ENCODE data around the gene JAK2. TPM values are rescaled to one million over a fixed set of nuclear protein-coding genes. Genes with fewer than 3 reads are reported as not detected.

The JAK2 gene
- total RNA-seq, 1 donor from 2014 or later: 6.7 TPM

GRCh38 chr9:5044160-5044559 is 59.1 kb downstream of the JAK2 start:
- Mint-ChIP-seq H3K4me1 (no peaks in the 10 kb centered on the region), H3K4me3 (no peak overlapping the region), H3K27me3 (ENCODE audit: low read depth) (no peaks in the 10 kb centered on the region), H3K9me3 (peaks cover 7% of the 10 kb centered on the region), H3K27ac (no peak overlapping the region), H3K36me3 (peaks cover 19% of the 10 kb centered on the region)
- no peak for DNase-seq (ENCODE audit: low spot score in 2 of 2, unreplicated experiment in 2 of 2)
- TF ChIP-seq CTCF (IDR thresholded peaks at IDR 0.05; ENCODE audit: unreplicated experiment): no peak

- no peaks in the 10 kb centered on the region for H3K9me3 Mint-ChIP-seq
- H3K27ac Mint-ChIP-seq: no peak overlapping the region
- H3K27me3 Mint-ChIP-seq (ENCODE audit: low read depth): no peaks in the 10 kb centered on the region
- H3K36me3 Mint-ChIP-seq: peaks cover 4% of the 10 kb centered on the region
- no peak for TF ChIP-seq CTCF (IDR thresholded peaks at IDR 0.05; ENCODE audit: unreplicated experiment)
- H3K4me1 Mint-ChIP-seq: no peaks in the 10 kb centered on the region
- no peak for DNase-seq (ENCODE audit: low spot score in 2 of 2, unreplicated experiment in 2 of 2)
- no peak overlapping the region for H3K4me3 Mint-ChIP-seq
Observed at GRCh38 chr9:5052838-5053237, 67.8 kb downstream of the JAK2 start.

- no peaks in the 10 kb centered on the region for H3K36me3 Mint-ChIP-seq
Observed at GRCh38 chr9:5062631-5063030, 77.6 kb downstream of the JAK2 start.

DNA sequence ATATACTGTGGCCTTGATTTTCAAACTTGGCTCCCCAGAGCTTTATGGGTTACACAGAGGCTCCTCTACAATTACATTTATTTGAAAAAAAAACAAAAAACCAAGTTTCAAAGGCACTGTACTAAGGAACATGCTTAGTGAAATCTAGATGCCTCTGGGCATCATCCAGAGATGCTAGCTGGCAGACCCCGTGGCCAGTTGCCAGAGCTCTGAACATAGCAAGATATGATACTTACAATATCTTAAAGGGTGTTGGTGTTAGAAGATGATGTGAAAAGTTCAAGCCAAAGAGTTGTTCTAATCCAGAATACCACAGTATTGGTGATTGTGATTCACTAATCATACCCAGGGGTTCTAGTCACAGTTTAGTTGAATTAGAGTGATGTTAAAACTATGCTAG is 87.8 kb downstream of the JAK2 start:
- DNase-seq (ENCODE audit: low spot score in 2 of 2, unreplicated experiment in 2 of 2): no peak
- Mint-ChIP-seq H3K9me3 (no peaks in the 10 kb centered on the region), H3K4me1 (no peaks in the 10 kb centered on the region), H3K4me3 (no peak overlapping the region), H3K27me3 (ENCODE audit: low read depth) (no peaks in the 10 kb centered on the region), H3K36me3 (peaks cover 6% of the 10 kb centered on the region), H3K27ac (no peak overlapping the region)
- no peak for TF ChIP-seq CTCF (IDR thresholded peaks at IDR 0.05; ENCODE audit: unreplicated experiment)

More at GRCh38 chr9:5062631-5063030, 77.6 kb downstream of the JAK2 start:
- no peaks in the 10 kb centered on the region for H3K27me3 Mint-ChIP-seq (ENCODE audit: low read depth)
- no peaks in the 10 kb centered on the region for H3K4me1 Mint-ChIP-seq
- peaks cover 4% of the 10 kb centered on the region for H3K9me3 Mint-ChIP-seq
- DNase-seq (ENCODE audit: low spot score in 2 of 2, unreplicated experiment in 2 of 2): no peak
- no peak overlapping the region for H3K4me3 Mint-ChIP-seq
- H3K27ac Mint-ChIP-seq: no peak overlapping the region
- no peak for TF ChIP-seq CTCF (IDR thresholded peaks at IDR 0.05; ENCODE audit: unreplicated experiment)

GRCh38 chr9:5073701-5074100 is 88.6 kb downstream of the JAK2 start:
- Mint-ChIP-seq H3K4me3 (no peak overlapping the region), H3K27me3 (ENCODE audit: low read depth) (no peaks in the 10 kb centered on the region), H3K27ac (no peak overlapping the region), H3K4me1 (no peaks in the 10 kb centered on the region), H3K36me3 (peaks cover 6% of the 10 kb centered on the region), H3K9me3 (no peaks in the 10 kb centered on the region)
- DNase-seq (ENCODE audit: low spot score in 2 of 2, unreplicated experiment in 2 of 2): no peak
- TF ChIP-seq CTCF (IDR thresholded peaks at IDR 0.05; ENCODE audit: unreplicated experiment): no peak

GRCh38 chr9:5085993-5086392 is 100.9 kb downstream of the JAK2 start:
- H3K27ac Mint-ChIP-seq: no peak overlapping the region
- H3K36me3 Mint-ChIP-seq: peaks cover 19% of the 10 kb centered on the region
- H3K27me3 Mint-ChIP-seq (ENCODE audit: low read depth): no peaks in the 10 kb centered on the region
- no peak for TF ChIP-seq CTCF (IDR thresholded peaks at IDR 0.05; ENCODE audit: unreplicated experiment)
- DNase-seq (ENCODE audit: low spot score in 2 of 2, unreplicated experiment in 2 of 2): no peak
- H3K4me1 Mint-ChIP-seq: no peaks in the 10 kb centered on the region
- H3K9me3 Mint-ChIP-seq: peaks cover 6% of the 10 kb centered on the region
- H3K4me3 Mint-ChIP-seq: no peak overlapping the region
